MM.1S (cell line): ENCODE measurements around the gene FRMD3.

Experiments used
- CTCF ChIP-seq: fragments of 300-600 bp; sonication (generic); IDR thresholded peaks from 2 replicates; pipeline ENCODE4 v1.5.1; 2016; ENCODE audit warnings: antibody characterized with exemption, low read length, mixed read lengths
- EZH2phosphoT487 ChIP-seq: fragments of 300-600 bp; sonication (generic); IDR thresholded peaks from 2 replicates; pipeline ENCODE4 v1.6.1; 2018; ENCODE audit warnings: antibody characterized with exemption, low read length

GRCh38 chr9:83284746-83285145 lies 253.5 kb downstream of the FRMD3 start:
- TF ChIP-seq CTCF: no peak
- TF ChIP-seq EZH2phosphoT487: no peak
